Amniotic epithelial cell (primary cell): ENCODE data around the gene SOX6.

Experiments
- DNase-seq: peaks from one replicate; pipeline ENCODE4 v3.0.0-alpha.2; 2010; ENCODE audit warnings: low read depth

Gene SOX6

DNA sequence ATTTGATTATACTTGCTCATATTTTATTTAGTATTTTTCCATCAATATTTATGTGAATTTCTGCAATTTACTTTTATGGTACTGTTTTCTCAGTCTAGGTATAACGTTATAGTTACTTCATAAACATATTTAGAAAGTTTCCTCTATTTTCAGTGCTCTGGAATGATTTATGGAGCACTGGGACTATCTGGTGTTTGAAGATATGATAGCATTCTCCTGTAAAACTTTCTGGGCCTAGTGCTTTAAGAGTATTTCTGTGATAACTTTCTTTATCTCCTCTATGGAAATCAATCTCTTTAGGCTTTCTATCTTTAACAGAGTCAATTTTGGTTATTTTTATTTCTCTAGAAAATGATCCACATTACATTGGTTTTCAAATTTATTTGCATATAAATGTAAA, 85.1 kb downstream of the SOX6 start:
- no peak for DNase-seq

DNA sequence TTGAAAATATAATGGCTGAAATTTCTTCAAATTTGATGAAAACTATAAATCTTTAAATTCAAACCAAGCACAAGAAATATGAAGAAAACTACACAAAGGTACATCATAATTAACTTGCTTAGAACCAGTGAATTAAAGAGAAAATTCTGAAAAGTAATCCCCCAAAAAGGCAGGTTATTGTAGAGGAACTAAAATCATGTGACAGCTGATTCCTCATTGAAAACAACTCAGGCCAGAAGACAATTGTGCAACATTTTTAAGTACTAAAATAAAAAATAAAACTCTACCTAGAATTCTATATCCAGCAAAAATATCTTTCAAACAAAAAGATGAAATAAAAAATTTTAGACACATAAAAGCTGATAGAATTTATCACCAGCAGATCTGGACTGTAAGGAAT, 90.3 kb downstream of the SOX6 start:
- DNase-seq = no peak

DNA sequence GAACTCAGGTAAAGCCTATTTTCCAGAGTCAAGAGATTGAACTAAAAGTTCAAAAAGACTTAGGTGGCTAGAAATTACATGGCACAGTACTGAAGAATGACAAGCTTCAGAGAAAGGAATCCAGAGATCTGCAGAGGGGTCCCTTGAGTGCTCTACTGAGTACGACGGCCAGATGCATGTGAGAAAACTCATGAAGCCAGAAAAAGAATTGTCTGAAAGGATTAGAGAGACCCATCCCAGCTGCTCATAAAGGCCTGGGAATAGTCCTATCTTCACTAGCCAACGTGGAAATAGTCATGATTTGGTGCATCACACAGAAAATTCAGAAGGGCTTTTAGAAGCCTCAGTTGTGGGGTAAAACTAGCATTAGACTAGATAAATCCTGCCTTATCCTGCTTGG, 91.3 kb downstream of the SOX6 start:
- no peak for DNase-seq

DNA sequence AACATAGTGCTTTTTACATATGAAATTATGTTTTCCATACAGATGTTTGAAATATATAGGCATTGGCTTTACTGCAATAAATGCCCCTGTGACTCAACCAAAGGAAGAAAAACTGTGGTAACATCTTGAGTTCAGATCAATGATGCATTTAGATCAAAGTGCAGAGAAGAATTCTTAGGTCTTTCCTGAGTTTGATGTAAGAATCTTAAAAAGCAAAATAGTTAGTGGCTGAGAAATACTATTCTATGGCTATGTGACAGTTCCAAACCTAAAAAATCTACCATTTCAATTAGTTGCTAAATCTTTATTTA, 93.7 kb downstream of the SOX6 start:
- no peak for DNase-seq

DNA sequence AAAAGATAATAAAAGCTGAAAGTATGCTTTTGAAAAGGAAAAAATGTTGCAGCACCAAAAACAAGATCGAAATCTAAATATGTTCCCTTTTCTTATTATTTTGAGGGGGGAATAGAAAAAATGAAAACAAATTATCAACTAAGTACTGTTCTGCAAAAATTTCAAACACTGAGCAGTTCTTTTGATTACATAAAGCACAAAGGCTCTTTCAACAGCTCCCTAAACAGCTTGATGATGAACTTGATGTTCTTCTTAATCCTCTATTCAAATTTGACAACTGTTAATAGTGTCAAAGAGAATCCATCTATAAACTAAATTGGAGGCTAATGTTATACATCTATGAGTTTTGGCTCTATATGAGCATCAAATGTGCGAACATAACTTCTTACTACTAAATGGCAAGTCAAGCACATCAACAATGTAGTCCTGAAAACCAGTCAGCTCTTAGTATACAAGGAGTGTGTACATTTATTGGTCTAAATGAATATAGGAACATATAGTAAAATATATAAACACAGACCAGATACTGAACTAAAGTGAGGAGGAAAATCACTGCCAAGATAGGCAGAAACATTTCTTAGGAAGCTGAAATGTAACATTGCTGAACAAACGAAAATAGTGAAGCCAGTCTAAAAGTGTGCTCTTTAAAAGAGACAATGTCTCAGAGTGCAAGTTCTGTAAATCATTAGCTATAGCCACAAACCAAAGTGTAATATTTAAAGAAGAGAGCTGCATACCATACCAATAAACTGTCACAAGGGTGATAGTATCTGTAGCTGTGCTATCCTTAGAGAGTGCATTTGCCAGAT, 94.3 kb downstream of the SOX6 start:
- DNase-seq = no peak

DNA sequence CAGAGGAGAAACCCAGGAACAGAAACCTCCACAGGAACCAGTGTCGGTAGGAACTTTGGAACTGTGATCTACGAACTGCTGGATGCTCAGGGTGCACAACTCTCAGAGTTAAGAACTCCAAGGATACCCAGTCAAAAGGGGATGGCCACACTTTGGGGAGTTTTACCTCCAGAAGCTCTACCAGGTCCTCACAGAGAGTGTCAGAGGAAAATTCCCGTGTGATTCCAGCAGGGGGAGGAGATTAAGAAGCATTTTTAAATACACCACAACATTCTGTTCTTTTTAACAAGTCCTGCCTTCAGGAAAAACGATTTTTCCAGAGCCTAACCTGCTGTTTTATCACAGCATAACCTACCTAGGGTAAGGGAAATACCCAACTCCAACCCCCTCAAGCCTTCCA, 104.0 kb downstream of the SOX6 start:
- peak; percentile 25 for DNase-seq

DNA sequence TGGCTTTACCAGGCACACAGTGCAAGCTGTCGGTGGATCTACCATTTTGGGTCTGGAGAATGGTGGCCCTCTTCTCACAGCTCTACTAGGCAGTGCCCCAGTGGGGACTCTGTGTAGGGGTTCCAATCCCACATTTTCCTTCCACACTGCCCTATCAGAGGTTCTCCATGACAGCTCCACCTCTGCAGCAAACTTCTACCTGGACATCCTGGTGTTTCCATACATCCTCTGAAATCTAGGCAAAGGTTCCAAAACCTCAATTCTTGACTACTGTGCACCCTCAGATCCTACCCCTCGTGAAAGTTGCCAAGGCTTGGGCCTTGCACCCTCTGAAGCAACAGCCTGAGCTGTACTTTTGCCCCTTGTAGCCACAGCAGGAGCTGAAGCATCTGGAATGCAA, 108.1 kb downstream of the SOX6 start:
- DNase-seq = no peak

DNA sequence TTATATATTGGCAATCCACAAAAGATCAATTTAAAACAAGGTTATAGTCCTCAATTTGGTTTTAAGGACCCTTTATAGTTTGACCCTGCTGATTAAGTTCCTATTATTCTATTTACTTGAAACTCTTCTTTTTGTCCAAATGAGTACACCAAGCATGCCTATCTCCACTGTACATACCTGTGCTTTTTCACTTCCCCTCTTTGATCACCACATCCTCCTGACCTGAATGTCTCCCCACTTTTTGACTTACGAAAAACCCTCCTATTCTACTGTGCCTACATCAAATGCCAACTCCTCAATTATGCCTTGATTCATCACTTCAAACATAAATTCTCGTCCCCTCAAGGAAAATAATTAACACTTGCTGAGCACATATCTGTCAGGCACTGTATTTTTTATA, 113.5 kb downstream of the SOX6 start:
- no peak for DNase-seq

DNA sequence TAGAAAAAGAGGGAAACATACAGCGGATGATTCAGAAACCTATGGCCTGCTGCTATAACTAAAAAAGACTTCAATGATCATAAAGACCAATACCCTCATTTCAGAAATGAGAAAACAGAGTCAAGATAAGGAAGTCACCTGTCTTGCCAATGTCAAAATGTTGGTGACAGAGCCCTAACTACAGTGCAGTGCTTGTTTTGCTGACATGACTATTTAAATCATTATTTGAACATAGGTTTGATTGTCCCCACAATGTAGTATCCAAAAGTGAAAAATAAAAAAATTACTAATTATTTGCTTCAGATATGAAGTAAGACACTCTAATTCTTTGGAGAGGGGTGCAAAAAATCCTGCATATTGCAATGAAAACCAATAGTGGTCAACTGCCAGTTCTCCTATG, 115.7 kb downstream of the SOX6 start:
- DNase-seq = no peak

DNA sequence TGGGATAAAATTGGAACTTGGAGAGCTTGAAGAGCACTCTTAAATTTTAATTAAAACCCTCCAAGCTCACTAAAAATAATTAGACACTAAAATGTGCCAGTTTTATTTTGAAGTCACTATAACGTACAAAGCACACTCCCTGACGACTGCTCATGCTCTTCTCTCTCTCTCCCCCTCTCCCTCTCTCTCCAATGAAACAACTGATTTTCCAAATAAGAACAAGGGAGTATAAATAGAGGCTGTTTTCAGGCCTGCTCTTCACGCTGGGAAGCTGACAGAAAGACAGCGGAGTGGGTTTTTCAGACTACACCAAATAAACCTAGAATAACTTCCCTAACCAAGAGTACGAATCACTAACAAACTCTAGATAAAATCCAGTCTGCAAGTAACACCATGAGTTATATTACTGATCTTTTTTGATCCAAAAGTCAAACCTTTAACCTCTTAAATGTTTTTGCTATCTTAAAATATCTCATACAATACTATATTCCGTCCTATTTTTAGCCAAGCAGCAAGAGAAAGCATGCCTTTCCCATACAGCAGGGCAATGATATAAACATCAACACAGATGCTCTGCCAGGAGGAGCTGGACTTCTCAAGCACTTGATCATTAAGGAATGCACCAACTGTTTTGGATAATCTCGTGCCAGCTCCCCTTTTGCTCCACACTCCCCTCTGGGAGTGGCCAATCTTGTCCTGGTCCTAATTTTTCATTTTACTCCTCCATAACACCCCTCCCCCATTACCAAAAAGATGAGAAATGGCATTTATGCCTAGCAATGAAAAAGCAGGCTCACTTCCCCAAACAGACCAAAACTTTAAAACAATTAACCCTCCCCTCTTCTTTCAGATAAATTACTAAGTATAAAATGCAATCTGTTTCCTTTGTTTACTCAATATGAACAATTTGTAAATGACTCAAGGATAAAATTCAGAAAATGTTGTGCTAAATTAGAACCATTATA, 116.9 kb downstream of the SOX6 start:
- peak; percentile 22 for DNase-seq

DNA sequence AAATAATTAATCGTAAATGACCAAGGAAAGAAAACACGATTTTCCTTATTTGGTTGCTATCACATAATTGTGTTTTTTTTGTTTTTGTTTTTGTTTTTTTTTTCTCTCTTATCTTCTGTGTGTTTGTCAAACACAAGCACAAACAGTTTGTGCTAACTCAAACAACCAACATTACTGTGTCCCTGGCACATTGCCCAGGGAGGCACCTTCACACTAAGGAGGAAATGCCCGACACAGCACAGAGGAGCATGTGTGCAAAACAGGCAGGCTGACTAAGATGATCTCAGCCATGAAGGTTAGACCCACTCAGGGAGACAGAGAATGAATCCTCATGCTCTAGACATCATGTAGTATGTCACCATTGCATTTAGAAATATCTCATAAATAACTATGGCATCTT, 130.1 kb downstream of the SOX6 start:
- DNase-seq = peak; percentile 78

DNA sequence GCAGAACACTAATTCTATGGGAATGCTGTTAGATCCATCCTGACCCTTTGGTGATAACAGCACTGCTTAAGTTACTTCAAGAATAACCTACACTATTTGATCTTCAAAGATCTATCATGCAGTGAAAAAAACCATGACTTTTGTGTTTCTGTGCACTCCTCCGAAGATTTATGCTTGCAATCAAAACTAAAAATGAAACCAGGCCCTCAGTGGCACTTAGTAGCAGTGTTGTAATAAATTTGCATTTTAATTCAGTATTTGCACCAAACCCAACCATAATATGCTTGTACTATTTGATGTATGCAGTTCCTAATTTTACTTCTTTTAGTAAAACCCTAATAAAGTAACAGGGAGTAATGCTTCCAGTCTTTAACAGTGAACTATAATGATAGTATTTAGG, 130.7 kb downstream of the SOX6 start:
- DNase-seq = no peak

DNA sequence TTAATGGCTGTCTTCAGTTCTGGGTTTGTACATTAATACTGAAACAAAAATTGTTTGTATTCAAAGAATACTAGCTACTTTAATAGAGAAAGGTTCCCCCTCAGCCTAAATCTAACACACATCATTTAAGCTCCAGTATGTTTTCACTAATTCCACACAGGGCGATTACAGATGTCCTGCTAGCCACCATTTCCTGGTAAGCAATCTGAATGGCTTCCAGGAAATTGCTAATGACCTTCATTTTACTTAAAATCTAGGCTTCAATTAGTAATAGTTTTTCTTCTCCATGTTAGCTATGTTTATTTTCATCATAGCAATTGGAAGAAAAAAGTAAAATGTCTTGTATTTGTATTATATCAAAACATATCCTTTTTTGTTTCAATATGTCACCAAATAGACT, 132.8 kb downstream of the SOX6 start:
- DNase-seq = no peak

DNA sequence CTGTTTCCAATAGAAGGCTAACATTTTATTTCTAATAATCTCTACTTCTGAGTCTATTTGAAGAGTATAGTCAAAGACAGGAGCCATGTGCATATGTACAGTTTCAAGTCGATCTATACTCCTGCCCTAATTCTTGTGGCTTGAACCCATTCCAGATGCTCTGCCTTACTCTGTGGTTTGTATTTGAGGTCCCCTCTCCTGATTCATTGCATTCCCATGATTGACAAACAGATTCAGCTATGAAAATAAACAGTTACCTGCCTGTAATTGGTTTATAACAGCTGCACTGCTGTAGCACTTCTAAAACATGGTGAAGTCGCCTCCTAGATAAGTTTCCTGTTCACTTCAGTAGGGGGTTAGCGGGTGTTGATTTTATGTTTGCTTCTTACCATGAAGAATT, 138.7 kb downstream of the SOX6 start:
- DNase-seq = peak; percentile 15

DNA sequence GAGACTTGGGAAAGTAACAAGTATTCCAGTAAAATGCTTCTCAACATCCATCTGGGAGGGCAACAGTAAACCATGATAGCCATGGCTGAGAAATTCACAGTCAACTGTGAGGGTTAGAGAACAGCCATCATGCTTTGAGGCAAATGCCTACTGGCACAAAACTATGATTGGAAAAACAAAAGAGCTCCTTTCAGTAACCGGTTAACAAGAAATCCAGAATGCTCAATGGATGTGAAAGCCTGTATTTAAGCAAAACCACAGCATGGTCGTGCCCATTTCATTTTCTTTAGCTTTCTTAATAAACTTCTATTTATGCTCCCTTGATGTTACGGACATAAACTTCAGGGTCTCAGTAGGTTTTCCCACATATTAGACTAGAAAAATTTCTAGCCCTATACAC, 139.5 kb downstream of the SOX6 start:
- DNase-seq = no peak

DNA sequence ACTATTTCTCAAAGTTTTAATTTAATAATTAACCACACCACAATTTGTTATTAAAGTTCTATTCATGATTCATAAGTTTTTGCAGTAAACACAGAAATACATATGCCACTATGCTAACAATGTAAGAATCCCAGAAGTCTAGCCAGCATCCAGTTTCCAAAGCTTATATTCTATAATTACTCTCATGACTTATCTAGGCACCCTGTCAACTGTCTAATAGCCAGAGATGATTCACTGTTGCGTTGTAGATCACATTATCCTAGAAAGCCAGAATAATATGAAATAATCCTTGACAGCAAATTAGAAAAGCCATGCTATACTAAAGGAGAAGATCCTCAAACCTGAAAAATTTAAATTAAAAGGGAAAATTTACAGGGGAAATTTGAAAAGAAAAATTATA, 141.0 kb downstream of the SOX6 start:
- DNase-seq = peak; percentile 14

DNA sequence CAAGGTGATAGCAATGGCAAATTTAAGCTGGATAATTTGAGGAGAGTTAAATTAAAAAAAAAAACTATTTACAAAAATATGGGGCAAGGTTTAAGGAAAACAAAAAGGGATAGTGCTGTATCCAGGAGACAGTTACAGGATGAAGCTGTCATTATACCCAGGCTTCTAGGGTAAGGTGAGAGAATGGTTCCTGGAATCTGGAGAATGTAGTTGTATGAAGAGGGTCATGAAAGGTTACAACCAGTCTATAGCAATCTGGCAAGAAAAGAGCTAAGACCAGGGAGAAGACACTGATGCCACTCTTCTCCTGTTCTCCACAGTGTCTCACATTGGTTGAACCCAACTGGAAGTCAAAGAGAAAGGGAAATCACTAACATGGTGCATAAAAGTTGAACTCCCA, 144.9 kb downstream of the SOX6 start:
- no peak for DNase-seq

DNA sequence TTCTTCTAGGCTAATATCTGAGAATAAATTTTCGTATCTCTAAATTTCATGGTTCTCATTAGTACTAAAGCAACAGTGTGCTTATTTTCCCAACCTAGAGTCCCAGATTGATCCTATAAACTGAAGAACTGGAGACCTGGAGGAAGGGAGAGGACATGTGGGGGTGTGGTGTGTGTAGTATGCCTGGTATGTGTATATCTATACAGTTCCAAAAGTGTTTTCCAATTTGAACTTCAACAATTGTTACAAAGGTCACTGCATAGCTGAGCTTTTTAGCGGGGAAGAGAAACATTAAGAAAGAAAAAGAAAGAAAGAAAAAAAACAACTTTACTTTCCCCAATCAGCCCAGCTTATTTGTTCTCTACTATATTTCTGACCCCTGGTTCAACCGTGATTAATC, 152.1 kb downstream of the SOX6 start:
- DNase-seq = no peak

DNA sequence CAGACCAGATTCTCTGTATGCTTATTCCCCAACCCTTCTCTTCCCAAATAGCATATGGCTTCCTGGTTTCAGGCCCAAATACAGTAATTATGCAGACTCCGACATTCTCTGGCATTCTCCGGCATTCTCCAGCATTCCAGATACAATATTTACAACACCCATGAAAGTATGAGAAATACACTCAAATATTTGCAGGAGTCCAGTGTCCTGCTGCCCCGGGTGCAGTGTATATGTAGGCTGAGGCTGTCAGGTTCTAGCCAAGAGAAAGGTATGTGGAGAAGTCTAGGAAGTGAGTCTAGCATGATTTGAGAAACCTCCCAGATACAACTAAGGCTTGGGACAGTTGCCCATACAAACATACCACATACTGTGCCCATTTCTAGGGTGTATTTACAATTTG, 160.7 kb downstream of the SOX6 start:
- DNase-seq = peak; percentile 18

DNA sequence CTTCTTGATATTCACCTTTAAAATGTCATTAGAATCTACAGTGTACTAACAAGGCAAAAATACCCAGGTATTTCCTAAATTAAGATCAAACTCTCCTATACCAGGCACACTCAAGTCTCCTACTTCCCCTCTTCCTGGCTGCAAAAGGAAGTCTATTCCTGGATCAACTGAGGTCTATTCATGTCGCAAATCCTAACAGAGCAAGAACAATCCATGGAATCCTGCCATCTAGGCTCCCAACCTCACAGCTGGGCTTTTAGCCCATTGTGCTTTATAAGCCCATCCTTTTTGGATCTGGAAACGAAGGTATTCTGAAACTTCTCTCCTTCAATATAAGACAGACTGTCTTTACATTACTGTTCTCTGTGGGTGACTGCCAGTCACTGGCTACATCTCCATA, 161.8 kb downstream of the SOX6 start:
- DNase-seq = no peak

DNA sequence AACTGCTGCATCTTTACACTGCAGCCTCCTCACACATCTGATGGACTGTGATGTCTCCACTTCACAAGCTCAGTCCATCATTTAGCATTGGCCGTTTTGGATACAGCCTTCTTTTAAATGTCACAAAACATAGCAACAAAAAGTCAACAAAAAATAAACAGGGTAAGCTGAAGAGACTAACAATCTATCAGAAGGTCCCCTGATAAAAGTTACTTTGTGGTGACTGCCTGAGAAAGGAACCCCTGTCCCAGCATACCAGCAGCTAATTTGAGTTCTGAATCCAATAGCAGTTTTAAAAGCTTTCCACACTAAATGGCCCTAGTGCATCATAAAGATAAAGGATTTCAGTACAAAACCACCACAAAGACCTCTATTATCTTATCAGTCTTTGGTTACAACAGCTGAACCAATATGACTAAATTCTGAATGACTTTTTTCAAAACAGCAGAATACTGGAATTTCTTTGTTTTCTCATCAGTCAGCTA, 162.4 kb downstream of the SOX6 start:
- peak; percentile 49 for DNase-seq

DNA sequence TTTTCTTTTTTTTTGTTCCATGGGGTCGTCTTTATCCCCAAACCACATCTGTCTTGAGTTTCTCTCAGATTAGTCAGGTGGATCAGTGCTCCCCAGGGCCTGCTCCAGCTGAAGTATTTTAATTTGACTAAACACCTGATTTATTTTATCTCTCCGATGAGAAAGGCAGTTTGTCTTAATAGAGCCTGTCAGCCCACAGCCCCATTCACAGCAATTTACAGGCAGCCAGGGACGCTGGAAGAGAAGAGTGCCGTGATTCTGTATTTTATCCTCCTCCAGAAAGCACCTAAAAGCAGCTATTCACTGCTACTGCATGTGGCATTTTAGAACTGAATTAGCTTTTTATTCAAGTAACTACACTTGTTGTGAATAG, 164.5 kb downstream of the SOX6 start:
- no peak for DNase-seq

DNA sequence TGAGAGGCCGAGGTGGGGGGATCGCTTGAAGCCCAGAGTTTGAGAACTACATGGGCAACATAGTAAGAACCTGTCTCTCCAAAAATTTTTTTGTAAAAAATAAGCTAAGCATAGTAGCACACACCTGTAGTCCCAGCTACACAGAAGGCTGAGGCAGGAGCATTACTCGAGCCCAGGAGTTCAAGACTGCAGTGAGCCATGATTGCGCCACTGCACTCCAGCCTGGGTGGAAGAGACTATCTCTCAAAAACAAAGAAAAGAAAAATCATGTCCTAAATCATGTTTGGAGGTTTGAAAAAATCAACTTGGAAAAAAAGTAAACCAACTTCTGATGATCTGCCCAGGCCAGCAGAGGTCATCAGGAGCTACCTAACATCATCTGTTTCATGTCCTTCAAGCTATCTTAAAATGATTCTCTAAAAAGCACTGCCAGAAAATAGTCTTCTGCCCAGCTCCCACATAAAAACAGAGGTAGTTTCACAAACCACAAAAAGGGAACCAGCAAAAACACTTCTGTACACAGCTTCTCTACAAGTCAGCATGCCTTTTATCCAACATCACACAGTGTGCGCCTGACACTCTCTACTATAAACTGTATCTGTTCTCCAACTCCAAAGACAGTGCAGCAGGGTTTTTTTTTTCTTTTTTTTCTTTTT, 165.0 kb downstream of the SOX6 start:
- DNase-seq = peak; percentile 7
